Measurements from ENCODE around the gene CARD14. TPM values are rescaled to one million over a fixed set of nuclear protein-coding genes. Genes with fewer than 3 reads are reported as not detected.

Gene CARD14
- total and polyA plus RNA-seq, 2 of the 13 experiments (the other 11 are each of a cell fraction or from before 2014, with no cell fraction given) = 0.11 TPM; not detected in 1

GRCh38 chr17:80182118-80182844, 12.5 kb downstream of the CARD14 start:
- in situ Hi-C loops (cut with HindIII; ENCODE audit: extremely low pct_ligation_motif_present, low pct_unique_long_range_greater_than_20kb) = no loop called here
- TF ChIP-seq, protein P1, sequence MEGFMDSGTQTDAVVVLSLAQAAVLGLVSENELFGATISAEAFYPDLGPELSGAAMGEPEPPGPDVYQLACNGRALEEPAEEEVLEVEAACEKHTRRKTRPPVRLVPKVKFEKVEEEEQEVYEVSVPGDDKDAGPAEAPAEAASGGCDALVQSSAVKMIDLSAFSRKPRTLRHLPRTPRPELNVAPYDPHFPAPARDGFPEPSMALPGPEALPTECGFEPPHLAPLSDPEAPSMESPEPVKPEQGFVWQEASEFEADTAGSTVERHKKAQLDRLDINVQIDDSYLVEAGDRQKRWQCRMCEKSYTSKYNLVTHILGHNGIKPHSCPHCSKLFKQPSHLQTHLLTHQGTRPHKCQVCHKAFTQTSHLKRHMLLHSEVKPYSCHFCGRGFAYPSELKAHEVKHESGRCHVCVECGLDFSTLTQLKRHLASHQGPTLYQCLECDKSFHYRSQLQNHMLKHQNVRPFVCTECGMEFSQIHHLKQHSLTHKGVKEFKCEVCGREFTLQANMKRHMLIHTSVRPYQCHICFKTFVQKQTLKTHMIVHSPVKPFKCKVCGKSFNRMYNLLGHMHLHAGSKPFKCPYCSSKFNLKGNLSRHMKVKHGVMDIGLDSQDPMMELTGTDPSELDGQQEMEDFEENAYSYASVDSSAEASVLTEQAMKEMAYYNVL (CRISPR knock-in tag; IDR thresholded peaks at IDR 0.05; ENCODE audit: borderline replicate concordance) = no peak
- no peak for TF ChIP-seq CHD4 (IDR thresholded peaks at IDR 0.05; ENCODE audit: borderline replicate concordance, low read length)
- TF ChIP-seq, protein P2, sequence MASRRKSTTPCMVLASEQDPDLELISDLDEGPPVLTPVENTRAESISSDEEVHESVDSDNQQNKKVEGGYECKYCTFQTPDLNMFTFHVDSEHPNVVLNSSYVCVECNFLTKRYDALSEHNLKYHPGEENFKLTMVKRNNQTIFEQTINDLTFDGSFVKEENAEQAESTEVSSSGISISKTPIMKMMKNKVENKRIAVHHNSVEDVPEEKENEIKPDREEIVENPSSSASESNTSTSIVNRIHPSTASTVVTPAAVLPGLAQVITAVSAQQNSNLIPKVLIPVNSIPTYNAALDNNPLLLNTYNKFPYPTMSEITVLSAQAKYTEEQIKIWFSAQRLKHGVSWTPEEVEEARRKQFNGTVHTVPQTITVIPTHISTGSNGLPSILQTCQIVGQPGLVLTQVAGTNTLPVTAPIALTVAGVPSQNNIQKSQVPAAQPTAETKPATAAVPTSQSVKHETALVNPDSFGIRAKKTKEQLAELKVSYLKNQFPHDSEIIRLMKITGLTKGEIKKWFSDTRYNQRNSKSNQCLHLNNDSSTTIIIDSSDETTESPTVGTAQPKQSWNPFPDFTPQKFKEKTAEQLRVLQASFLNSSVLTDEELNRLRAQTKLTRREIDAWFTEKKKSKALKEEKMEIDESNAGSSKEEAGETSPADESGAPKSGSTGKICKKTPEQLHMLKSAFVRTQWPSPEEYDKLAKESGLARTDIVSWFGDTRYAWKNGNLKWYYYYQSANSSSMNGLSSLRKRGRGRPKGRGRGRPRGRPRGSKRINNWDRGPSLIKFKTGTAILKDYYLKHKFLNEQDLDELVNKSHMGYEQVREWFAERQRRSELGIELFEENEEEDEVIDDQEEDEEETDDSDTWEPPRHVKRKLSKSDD (CRISPR knock-in tag; IDR thresholded peaks at IDR 0.05; ENCODE audit: low read depth) = no peak
- no peak for TF ChIP-seq KMT2A (CRISPR knock-in tag; IDR thresholded peaks at IDR 0.05)
- no peak for TF ChIP-seq POLR2G (IDR thresholded peaks at IDR 0.05; ENCODE audit: low read depth, low read length)
- no peak for TF ChIP-seq ARNT2 (CRISPR knock-in tag; IDR thresholded peaks at IDR 0.05; ENCODE audit: low read depth)
- no peak for TF ChIP-seq PREB (CRISPR knock-in tag; IDR thresholded peaks at IDR 0.05)
- no peak for TF ChIP-seq IRF9 (CRISPR knock-in tag; IDR thresholded peaks at IDR 0.05; ENCODE audit: borderline replicate concordance)
- no peak for TF ChIP-seq FIP1L1 (IDR thresholded peaks at IDR 0.05; ENCODE audit: borderline replicate concordance, insufficient read depth, low read depth, low read length)
- TF ChIP-seq ZMYM4 (CRISPR knock-in tag; IDR thresholded peaks at IDR 0.05) = no peak
- no peak for TF ChIP-seq REXO4 (CRISPR knock-in tag; IDR thresholded peaks at IDR 0.05; ENCODE audit: borderline replicate concordance)
- TF ChIP-seq HHEX (CRISPR knock-in tag; IDR thresholded peaks at IDR 0.05) = no peak
- TF ChIP-seq GABPA (IDR thresholded peaks at IDR 0.05; ENCODE audit: low read depth, low read length) = no peak
- TF ChIP-seq GABPA (CRISPR knock-in tag; IDR thresholded peaks at IDR 0.05; ENCODE audit: low read depth) = no peak
- no peak for TF ChIP-seq HNRNPK (IDR thresholded peaks at IDR 0.05; ENCODE audit: low read depth, low read length, poor library complexity, severe bottlenecking)
- intact Hi-C loops (cut with micrococcal nuclease; ENCODE audit: unreplicated experiment) = no loop called here
- no TSS peak for BruUV-seq (replicated peaks)
- CTCF ChIA-PET (ENCODE audit: low intra/inter-chr PET ratio, low total read pairs) = no interaction called here
- no peak overlapping the region for H3K9ac ChIP-seq (ENCODE audit: insufficient read depth, low read depth, low read length)
- FAIRE-seq (no peak), ATAC-seq (no peak), DNase-seq (ENCODE audit: low spot score) (no peak)
- H3K4me1 ChIP-seq (ENCODE audit: insufficient read depth, low read length) = peaks cover 14% of the 10 kb centered on the region
- H3K79me2 ChIP-seq (ENCODE audit: insufficient read depth, low read length) = no peaks in the 10 kb centered on the region
- no peak overlapping the region for H3K4me2 ChIP-seq (ENCODE audit: low read depth, low read length)
- H2AFZ ChIP-seq (ENCODE audit: low read length) = no peak overlapping the region
- POLR2A ChIA-PET = no interaction called here
- WGBS (ENCODE audit: low lambda C conversion rate) = 48% methylated on average over 25 of the region's 30 CpGs
- no peaks in the 10 kb centered on the region for H4K20me1 ChIP-seq (ENCODE audit: insufficient read depth, low read length)
- H3K27me3 ChIP-seq (ENCODE audit: control insufficient read depth in 1 of 2, insufficient read depth in 2 of 2, low read length in 2 of 2) = peaks cover 14 to 95% of the 10 kb centered on the region in 2 experiments
- H3K9me3 ChIP-seq (ENCODE audit: low read length) = no peaks in the 10 kb centered on the region
- H3K27ac ChIP-seq (ENCODE audit: extremely low read length, insufficient read depth, low read length) = no peak overlapping the region
- no peak overlapping the region for H3K4me3 ChIP-seq (replicated peaks in 1 of 3; ENCODE audit: insufficient read depth in 1 of 3, low read depth in 2 of 3, low read length in 3 of 3)
- H3K36me3 ChIP-seq (replicated peaks in 1 of 2; ENCODE audit: control insufficient read depth in 1 of 2, insufficient read depth in 2 of 2, low read length in 2 of 2) = no peaks in the 10 kb centered on the region
